Thyroid gland (tissue), 4 donors: ENCODE results near the gene SLC1A5. TPM values are rescaled to one million over a fixed set of nuclear protein-coding genes. Genes with fewer than 3 reads are reported as not detected.

Experiments
- DNase-seq, 2 donors: peaks; one replicate each; pipeline ENCODE4 v3.0.0-alpha.2; 2019
- H3K27ac ChIP-seq, 3 donors: fragments of 200-600 bp; sonication (generic); 1 replicate in 2 of 3; 2 replicates in 1 of 3; pipeline ENCODE4 v1.5.1; 2016 to 2019; ENCODE audit warnings: mild to moderate bottlenecking in 1 of 3, moderate library complexity in 1 of 3
- H3K27me3 ChIP-seq: fragments of 200-600 bp; sonication (generic); one replicate; pipeline ENCODE4 v1.5.1; 2019
- H3K36me3 ChIP-seq, 2 donors: fragments of 200-600 bp; sonication (generic); one replicate each; pipeline ENCODE4 v1.5.1; 2016 to 2019
- H3K4me1 ChIP-seq, 2 donors: fragments of 200-600 bp; sonication (generic); one replicate each; pipeline ENCODE4 v1.5.1; 2017 to 2019
- H3K4me3 ChIP-seq, 3 donors: fragments of 200-600 bp; sonication (generic); replicated peaks in 1 of 3; 1 replicate in 2 of 3; 2 replicates in 1 of 3; pipeline ENCODE4 v1.5.1; 2016; ENCODE audit warnings: mild to moderate bottlenecking in 1 of 3
- H3K9me3 ChIP-seq: fragments of 200-600 bp; sonication (generic); one replicate; pipeline ENCODE4 v1.5.1; 2017
- CTCF ChIP-seq, 6 experiments: fragments of 200-600 bp in 3 of 6; fragments of 450-650 bp in 3 of 6; sonication (generic) in 3 of 6; IDR thresholded peaks; one replicate each; pipeline ENCODE4 v1.5.1; 2016 to 2019; ENCODE audit warnings: antibody characterized with exemption in 6 of 6, mild to moderate bottlenecking in 2 of 6, inconsistent platforms in 1 of 6, moderate library complexity in 1 of 6
- POLR2A ChIP-seq, 2 donors: fragments of 450-650 bp; IDR thresholded peaks; one replicate each; pipeline ENCODE4 v1.6.1; 2017; ENCODE audit warnings: antibody characterized with exemption in 2 of 2, mild to moderate bottlenecking in 2 of 2, moderate library complexity in 1 of 2
- WGBS, 2 donors: methylation state at CpG; one replicate each; pipeline ENCODE4 v1.1.5; 2017; 5-methylcytosine and 5-hydroxymethylcytosine counted together
- intact Hi-C: fragments of 100-400 bp; cut with DNase I; formaldehyde crosslinking; loops from one replicate; pipeline ENCODE4 v1.15.1; 2023
- total RNA-seq, 4 donors: library from RNA; depleted of rRNA; stranded (reverse); fragments of >200 nt; gene quantifications; one replicate each; pipeline ENCODE4 v1.2.3, GENCODE V29; 2016

The SLC1A5 gene
- total RNA-seq, 4 donors from 2014 or later, result 9.3 to 18.5 (median 11.8) TPM

GRCh38 chr19:46821512-46822409, 33.4 kb upstream of the SLC1A5 start:
- intact Hi-C loops, result no loop called here
- no peaks in the 10 kb centered on the region for H3K9me3 ChIP-seq
- no peaks in the 10 kb centered on the region for H3K27me3 ChIP-seq
- TF ChIP-seq POLR2A (IDR thresholded peaks at IDR 0.05) (no peak), CTCF (IDR thresholded peaks at IDR 0.05) (no peak)
- no peaks in the 10 kb centered on the region for H3K36me3 ChIP-seq
- H3K4me1 ChIP-seq, result no peaks in the 10 kb centered on the region
- no peak overlapping the region for H3K4me3 ChIP-seq
- H3K27ac ChIP-seq, result no peak overlapping the region
- DNase-seq, result no peak
- WGBS, 2 donors, result 75 to 81% methylated on average over 7 of the region's 18 CpGs

- DNase-seq, result no peak
- H3K27ac ChIP-seq, result no peak overlapping the region
- 94 to 96% methylated on average over 2 of the region's 2 CpGs for WGBS, 2 donors
- intact Hi-C loops, result no loop called here
- H3K9me3 ChIP-seq, result no peaks in the 10 kb centered on the region
- TF ChIP-seq POLR2A (IDR thresholded peaks at IDR 0.05) (no peak), CTCF (IDR thresholded peaks at IDR 0.05) (no peak)
- H3K4me3 ChIP-seq, result no peak overlapping the region
- no peaks in the 10 kb centered on the region for H3K27me3 ChIP-seq
- H3K36me3 ChIP-seq, result no peaks in the 10 kb centered on the region
- H3K4me1 ChIP-seq, result no peaks in the 10 kb centered on the region
Measured at GRCh38 chr19:46818812-46819211, 30.4 kb upstream of the SLC1A5 start.

- Histone ChIP-seq H3K27ac (no peak overlapping the region), H3K4me1 (peaks cover 0 to 7% of the 10 kb centered on the region in 2 donors), H3K36me3 (no peaks in the 10 kb centered on the region), H3K9me3 (no peaks in the 10 kb centered on the region), H3K27me3 (no peaks in the 10 kb centered on the region), H3K4me3 (no peak overlapping the region)
- TF ChIP-seq CTCF (IDR thresholded peaks at IDR 0.05) (no peak), POLR2A (IDR thresholded peaks at IDR 0.05) (no peak)
- intact Hi-C loops, result no loop called here
- WGBS, 2 donors, result 75 to 83% methylated on average over 12 to 18 of the region's 18 CpGs
- no peak for DNase-seq
Measured at GRCh38 chr19:46815833-46816627, 27.6 kb upstream of the SLC1A5 start.

GRCh38 chr19:46813839-46814358, 25.5 kb upstream of the SLC1A5 start:
- H3K4me3 ChIP-seq, result no peak overlapping the region
- peak overlapping the region in 1 of 3 donors; percentile 38 for H3K27ac ChIP-seq
- 39 to 48% methylated on average over 7 of the region's 7 CpGs for WGBS, 2 donors
- H3K4me1 ChIP-seq, result peaks cover 0 to 7% of the 10 kb centered on the region in 2 donors
- DNase-seq, result peak; percentile 56 to 66
- no peaks in the 10 kb centered on the region for H3K36me3 ChIP-seq
- H3K9me3 ChIP-seq, result no peaks in the 10 kb centered on the region
- intact Hi-C loops, result no loop called here
- no peak for TF ChIP-seq CTCF (IDR thresholded peaks at IDR 0.05)
- TF ChIP-seq POLR2A (IDR thresholded peaks at IDR 0.05), result no peak
- H3K27me3 ChIP-seq, result no peaks in the 10 kb centered on the region
